GM19328 (cell line): ENCODE results near the gene PSMA4.
"Not testable (repeated sequence)": the region's sequence is repeated elsewhere in the genome, so short reads cannot be mapped to it uniquely, and the experiment has no call there.

Experiments
- ATAC-seq: cut with Tn5 transposase; IDR thresholded peaks from one replicate; pipeline ENCODE4 v1.9.1; 2021; ENCODE audit warnings: mild to moderate bottlenecking, moderate library complexity; ENCODE audit not compliant: unreplicated experiment

The PSMA4 gene

GRCh38 chr15:78540141-78540870, at the start of gene PSMA4:
TSS of gene PSMA4 (plus strand) at chr15:78540444. CDS start at chr15:78541928, 1,484 bp downstream.
- ATAC-seq = peak; percentile 82

GRCh38 chr15:78492872-78493271, 47.4 kb upstream of the PSMA4 start:
- ATAC-seq = no peak

GRCh38 chr15:78501857-78502256, 38.4 kb upstream of the PSMA4 start:
- no peak for ATAC-seq

- no peak for ATAC-seq
These were observed 37.6 kb upstream of the PSMA4 start for GRCh38 chr15:78502641-78503040.

GRCh38 chr15:78506971-78507830, 33.0 kb upstream of the PSMA4 start, which contains the start of gene HYKK:
TSS of gene HYKK (plus strand) at chr15:78507577. CDS start at chr15:78513089, 5,512 bp downstream.
- ATAC-seq = peak; percentile 72

GRCh38 chr15:78507831-78508160, 32.4 kb upstream of the PSMA4 start:
- no peak for ATAC-seq

GRCh38 chr15:78508272-78508671, 32.0 kb upstream of the PSMA4 start:
- ATAC-seq = no peak

- ATAC-seq = no peak
These were observed 30.4 kb upstream of the PSMA4 start for GRCh38 chr15:78509726-78510312.

GRCh38 chr15:78520035-78520434, 20.2 kb upstream of the PSMA4 start:
- ATAC-seq = not testable (repeated sequence)

GRCh38 chr15:78524230-78524629, 16.0 kb upstream of the PSMA4 start:
- ATAC-seq = no peak

- ATAC-seq = no peak
These were observed 12.9 kb upstream of the PSMA4 start for GRCh38 chr15:78527325-78527724.

- no peak for ATAC-seq
These were observed 6.9 kb upstream of the PSMA4 start for GRCh38 chr15:78533331-78533730.

GRCh38 chr15:78536134-78536533, 4.1 kb upstream of the PSMA4 start:
- no peak for ATAC-seq

GRCh38 chr15:78537266-78537905, 2.9 kb upstream of the PSMA4 start:
- no peak for ATAC-seq

GRCh38 chr15:78538358-78538757, 1.9 kb upstream of the PSMA4 start:
- ATAC-seq = no peak

- ATAC-seq = not testable (repeated sequence)
These were observed 642 bp upstream of the PSMA4 start for GRCh38 chr15:78539464-78540140.

GRCh38 chr15:78540871-78541743, 863 bp downstream of the PSMA4 start:
- no peak for ATAC-seq

GRCh38 chr15:78541744-78542034, 1.4 kb downstream of the PSMA4 start:
- ATAC-seq = no peak

GRCh38 chr15:78542647-78543046, 2.4 kb downstream of the PSMA4 start:
- no peak for ATAC-seq

GRCh38 chr15:78550194-78550593, 9.9 kb downstream of the PSMA4 start:
- no peak for ATAC-seq
